A673 (cell line): ENCODE results near the gene SLX4.

Source experiments
- CTCF ChIP-seq: fragments of 300-800, 200-600 bp; sonication (generic); conservative IDR thresholded peaks from 2 replicates; pipeline ENCODE4 v1.5.1; 2017; ENCODE audit warnings: low read depth, mild to moderate bottlenecking, antibody characterized with exemption, low read length, moderate library complexity, mixed read lengths
- EZH2 ChIP-seq: fragments of 200-600 bp; sonication (generic); IDR thresholded peaks from 2 replicates; pipeline ENCODE4 v1.6.1; 2017; ENCODE audit warnings: borderline replicate concordance, low read depth, mild to moderate bottlenecking, mixed read lengths, antibody characterized with exemption, low read length; ENCODE audit not compliant: poor library complexity, severe bottlenecking

- TF ChIP-seq CTCF (no peak), EZH2 (no peak)
Observed at GRCh38 chr16:3538222-3538621, 73.2 kb downstream of the SLX4 start.
